Right forelimb (tissue), 1 donor: ENCODE results near the gene DYSF.

Experiments
- DNase-seq: peaks from one replicate; pipeline ENCODE4 v3.0.0-alpha.2; 2018

The DYSF gene

GRCh38 chr2:71503837-71504236, 50.5 kb downstream of the DYSF start:
- DNase-seq: no peak

- DNase-seq: no peak
Observed at GRCh38 chr2:71504611-71505010, 51.2 kb downstream of the DYSF start.

GRCh38 chr2:71505086-71505769, 51.9 kb downstream of the DYSF start:
- DNase-seq: peak; percentile 45

- DNase-seq: no peak
Observed at GRCh38 chr2:71505770-71506140, 52.4 kb downstream of the DYSF start.

GRCh38 chr2:71506222-71507153, 53.1 kb downstream of the DYSF start:
- DNase-seq: peak; percentile 37

DNA sequence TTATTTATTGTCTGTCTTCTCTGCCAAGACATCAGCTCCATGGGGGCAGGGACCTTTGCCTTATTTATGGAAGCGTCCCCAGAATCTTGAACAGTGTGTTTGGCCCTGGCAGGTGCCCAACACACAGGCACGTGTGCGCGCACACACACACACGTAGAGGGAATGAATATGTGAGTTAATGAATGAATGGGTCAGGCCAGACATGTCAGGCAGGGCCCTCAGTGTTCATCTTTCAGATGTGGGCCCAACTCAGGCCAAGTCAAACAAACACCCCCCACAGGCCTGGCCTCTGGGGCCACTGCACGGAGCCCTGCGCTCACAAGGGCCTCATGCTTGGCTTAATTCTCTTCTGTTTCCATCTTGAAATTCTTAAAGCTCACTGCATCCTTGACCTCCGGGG, 54.1 kb downstream of the DYSF start:
- no peak for DNase-seq

- peak; percentile 79 for DNase-seq
Observed at GRCh38 chr2:71510196-71510807, 56.9 kb downstream of the DYSF start.

GRCh38 chr2:71510938-71511337, 57.6 kb downstream of the DYSF start:
- no peak for DNase-seq

- no peak for DNase-seq
Observed at GRCh38 chr2:71511776-71512175, 58.4 kb downstream of the DYSF start.

DNA sequence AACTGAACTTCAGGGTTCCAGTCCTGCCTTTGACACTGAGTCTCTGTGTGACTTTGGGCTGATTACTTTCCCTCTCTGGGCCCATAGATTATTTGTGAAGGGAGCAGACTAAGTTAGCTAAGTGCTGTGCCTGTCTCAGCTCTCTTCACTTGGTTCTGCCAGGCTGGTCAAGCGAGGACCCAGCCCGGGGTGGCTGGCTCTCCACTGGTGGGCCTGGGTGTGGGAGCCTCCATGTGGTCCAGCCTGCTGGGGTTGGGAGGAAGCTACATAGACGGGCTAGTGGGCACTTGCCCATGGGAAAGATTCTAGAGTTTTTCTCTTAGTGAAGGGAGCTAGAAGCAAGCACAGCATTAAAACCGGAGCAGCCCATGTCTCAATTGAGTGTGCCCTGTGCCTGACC, 59.0 kb downstream of the DYSF start:
- DNase-seq: no peak

- no peak for DNase-seq
Observed at GRCh38 chr2:71513096-71513495, 59.7 kb downstream of the DYSF start.

GRCh38 chr2:71513721-71514120, 60.4 kb downstream of the DYSF start:
- no peak for DNase-seq

GRCh38 chr2:71516253-71516888, 63.0 kb downstream of the DYSF start:
- DNase-seq: no peak

DNA sequence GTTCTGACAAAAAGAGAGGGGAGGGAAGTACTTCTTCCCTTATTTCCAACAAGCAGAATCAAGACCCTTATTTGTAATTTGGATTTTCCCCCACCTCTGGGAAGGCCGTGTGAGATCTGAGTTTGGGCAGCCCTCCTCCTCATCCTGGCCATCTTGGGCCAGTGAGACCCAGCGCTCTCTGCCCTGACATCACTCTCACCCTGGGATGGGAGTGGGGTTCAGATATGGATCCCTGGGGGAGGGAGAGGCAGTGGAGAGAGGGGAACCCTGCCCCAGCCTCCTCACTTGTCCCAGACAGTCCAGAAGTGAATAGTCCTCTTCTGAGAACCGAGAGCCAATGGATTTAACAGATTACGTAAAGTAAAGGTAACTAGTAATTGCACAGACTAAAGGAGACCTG, 64.5 kb downstream of the DYSF start:
- DNase-seq: no peak

DNA sequence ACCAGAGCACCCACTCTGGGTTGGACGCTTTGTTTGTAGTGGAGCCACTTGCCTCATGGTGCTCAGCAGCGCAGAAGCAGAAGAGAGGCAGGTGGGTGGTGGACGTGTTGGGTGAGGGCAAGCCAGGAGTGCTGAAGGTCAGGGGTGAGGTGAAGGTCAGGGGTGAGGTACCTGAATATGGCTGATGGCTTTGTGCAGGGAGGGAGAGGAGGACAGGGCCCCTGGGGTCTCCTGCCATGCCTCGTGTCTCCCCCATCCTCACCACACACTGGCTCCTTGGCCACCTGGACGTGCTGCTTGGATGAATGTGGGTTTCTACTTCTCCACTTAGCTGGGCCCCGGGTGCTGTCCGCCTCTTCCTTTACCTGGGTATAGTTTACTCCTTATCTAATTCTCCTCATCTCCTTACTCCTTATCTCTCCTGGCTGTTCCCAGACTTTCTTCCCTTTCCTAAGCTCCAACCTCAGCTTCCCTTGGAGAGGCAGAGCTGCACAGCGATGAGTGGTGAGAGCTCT, 68.1 kb downstream of the DYSF start:
- no peak for DNase-seq

- no peak for DNase-seq
Observed at GRCh38 chr2:71524476-71524875, 71.1 kb downstream of the DYSF start.

DNA sequence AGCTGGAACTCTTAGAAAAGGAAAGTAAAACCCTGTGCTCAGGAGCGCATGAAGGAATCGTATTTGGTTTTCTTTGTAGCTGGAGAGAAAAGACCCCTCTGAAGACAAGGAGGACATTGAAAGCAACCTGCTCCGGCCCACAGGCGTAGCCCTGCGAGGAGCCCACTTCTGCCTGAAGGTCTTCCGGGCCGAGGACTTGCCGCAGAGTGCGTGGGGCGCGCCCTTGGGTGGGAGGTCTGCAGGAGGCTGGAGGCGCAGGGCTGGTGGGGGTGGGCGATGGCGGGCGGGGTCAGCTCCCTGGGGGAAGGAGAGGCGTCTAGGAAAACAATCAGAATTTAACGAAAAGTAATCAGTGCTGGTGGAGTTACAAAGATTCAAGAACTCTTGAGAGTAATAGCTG, 72.8 kb downstream of the DYSF start:
- DNase-seq: no peak

DNA sequence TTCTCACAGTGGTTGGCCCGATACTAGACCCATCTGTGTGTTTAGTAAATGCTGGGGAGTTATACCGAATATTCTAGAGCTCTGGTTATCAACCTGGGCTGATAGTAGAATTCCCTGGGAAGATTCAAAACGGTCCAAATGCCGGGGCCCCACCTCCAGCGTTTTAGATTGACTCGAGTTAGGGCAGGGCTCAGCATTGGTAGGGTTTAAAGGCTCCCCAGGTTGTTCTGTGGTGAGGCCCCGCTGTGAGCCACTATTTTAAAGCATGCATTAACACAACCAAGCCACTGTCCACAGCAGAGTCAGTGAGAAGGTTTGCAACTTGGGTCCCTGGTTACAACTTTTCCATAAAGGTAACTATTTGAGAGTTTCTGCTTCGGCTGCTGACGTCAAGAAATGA, 73.6 kb downstream of the DYSF start:
- DNase-seq: no peak

GRCh38 chr2:71528131-71528591, 74.8 kb downstream of the DYSF start:
- no peak for DNase-seq

DNA sequence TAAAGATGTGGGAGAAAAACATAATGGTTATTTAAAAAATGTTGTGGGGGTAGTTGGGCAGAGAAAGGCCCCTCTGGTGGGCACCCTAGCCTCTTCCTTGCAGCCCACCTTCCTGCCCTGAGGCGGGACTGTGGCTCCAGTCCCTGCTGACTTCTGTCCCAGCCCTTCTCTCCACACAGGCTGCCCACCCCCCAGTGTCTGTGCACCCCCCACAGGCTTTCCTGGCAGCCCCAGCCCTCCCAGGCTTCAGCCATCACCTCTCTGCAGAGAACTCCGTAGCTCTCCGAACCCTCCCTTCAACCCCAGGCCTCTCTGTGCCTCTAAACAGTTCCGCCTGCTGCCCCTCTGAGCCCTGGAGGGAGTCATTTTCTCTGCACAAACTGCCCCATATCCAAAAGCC, 75.4 kb downstream of the DYSF start:
- no peak for DNase-seq

- no peak for DNase-seq
Observed at GRCh38 chr2:71530211-71530610, 76.8 kb downstream of the DYSF start.

DNA sequence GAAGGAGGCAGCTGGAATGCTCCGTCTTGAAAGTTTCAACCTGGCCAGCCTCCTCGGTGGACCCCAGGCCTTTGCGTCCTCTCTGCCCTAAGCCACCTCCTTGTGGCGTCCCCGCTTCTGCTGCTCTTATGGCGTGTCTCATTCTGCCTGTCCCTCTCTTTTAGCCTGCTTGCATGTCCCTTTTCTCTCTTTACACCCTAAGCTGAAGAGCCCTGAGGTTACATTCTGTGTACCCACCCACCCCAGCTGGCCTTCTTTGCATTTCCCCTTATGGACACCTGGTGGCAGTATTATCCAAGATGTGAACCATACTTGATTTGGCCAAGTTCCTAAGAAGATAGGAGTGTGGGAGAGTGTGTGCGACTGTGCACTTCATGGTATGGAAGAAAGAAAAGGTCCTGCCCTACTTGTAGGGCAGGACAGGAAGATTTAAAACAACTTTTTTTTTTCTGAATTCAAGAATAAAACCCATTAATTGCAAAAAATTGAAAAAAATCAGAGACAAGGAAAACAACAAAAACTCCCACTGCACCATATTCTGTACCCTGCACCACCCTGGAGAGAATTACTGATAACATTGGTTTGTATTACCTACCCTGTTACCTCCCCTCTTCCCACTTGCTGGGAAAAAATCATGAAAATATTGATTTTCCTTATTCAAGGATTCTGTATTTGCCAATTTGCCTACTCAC, 77.4 kb downstream of the DYSF start:
- peak; percentile 40 for DNase-seq
